ENCODE measurements around the gene RFTN2. TPM values are rescaled to one million over a fixed set of nuclear protein-coding genes. Genes with fewer than 3 reads are reported as not detected.
"Not testable (repeated sequence)": the region's sequence is repeated elsewhere in the genome, so short reads cannot be mapped to it uniquely, and the experiment has no call there.

RFTN2 gene
- total RNA-seq, 1 experiment from 2014 or later, result not detected

- DNase-seq (ENCODE audit: low read depth), result peak; percentile 19
Observed at GRCh38 chr2:197674591-197674990, 796 bp downstream of the RFTN2 start.

GRCh38 chr2:197674060-197674459, 1.3 kb downstream of the RFTN2 start:
- no peak for DNase-seq (ENCODE audit: low read depth)

GRCh38 chr2:197673606-197674005, 1.8 kb downstream of the RFTN2 start:
- no peak for DNase-seq (ENCODE audit: low read depth)

GRCh38 chr2:197673106-197673505, 2.3 kb downstream of the RFTN2 start:
- DNase-seq (ENCODE audit: low read depth), result no peak

GRCh38 chr2:197672371-197672893, 3.0 kb downstream of the RFTN2 start:
- DNase-seq (ENCODE audit: low read depth), result no peak

- DNase-seq (ENCODE audit: low read depth), result no peak
Observed at GRCh38 chr2:197669077-197669476, 6.3 kb downstream of the RFTN2 start.

GRCh38 chr2:197668296-197668695, 7.1 kb downstream of the RFTN2 start:
- no peak for DNase-seq (ENCODE audit: low read depth)

GRCh38 chr2:197666277-197666676, 9.1 kb downstream of the RFTN2 start:
- DNase-seq (ENCODE audit: low read depth), result no peak

- no peak for DNase-seq (ENCODE audit: low read depth)
Observed at GRCh38 chr2:197661626-197662025, 13.8 kb downstream of the RFTN2 start.

- DNase-seq (ENCODE audit: low read depth), result no peak
Observed at GRCh38 chr2:197657562-197657961, 17.8 kb downstream of the RFTN2 start.

GRCh38 chr2:197647961-197648690, 27.3 kb downstream of the RFTN2 start:
- no peak for DNase-seq (ENCODE audit: low read depth)

- no peak for DNase-seq (ENCODE audit: low read depth)
Observed at GRCh38 chr2:197641666-197642065, 33.7 kb downstream of the RFTN2 start.

GRCh38 chr2:197640571-197641122, 34.7 kb downstream of the RFTN2 start:
- DNase-seq (ENCODE audit: low read depth), result not testable (repeated sequence)

- no peak for DNase-seq (ENCODE audit: low read depth)
Observed at GRCh38 chr2:197633109-197633657, 42.2 kb downstream of the RFTN2 start.

GRCh38 chr2:197628043-197628500, 47.3 kb downstream of the RFTN2 start:
- DNase-seq (ENCODE audit: low read depth), result peak; percentile 61

- DNase-seq (ENCODE audit: low read depth), result no peak
Observed at GRCh38 chr2:197626965-197627625, 48.3 kb downstream of the RFTN2 start.

GRCh38 chr2:197620133-197620532, 55.3 kb downstream of the RFTN2 start:
- DNase-seq (ENCODE audit: low read depth), result no peak

GRCh38 chr2:197615016-197615652, 60.3 kb downstream of the RFTN2 start:
- DNase-seq (ENCODE audit: low read depth), result no peak

- no peak for DNase-seq (ENCODE audit: low read depth)
Observed at GRCh38 chr2:197614532-197614931, 60.9 kb downstream of the RFTN2 start.

GRCh38 chr2:197613509-197613987, 61.8 kb downstream of the RFTN2 start:
- DNase-seq (ENCODE audit: low read depth), result no peak

GRCh38 chr2:197606180-197606579, 69.2 kb downstream of the RFTN2 start:
- no peak for DNase-seq (ENCODE audit: low read depth)
